ENCODE measurements around the gene PTMA. TPM values are rescaled to one million over a fixed set of nuclear protein-coding genes. Genes with fewer than 3 reads are reported as not detected.

The PTMA gene
- polyA plus RNA-seq, 3 donors: 1,062 to 1,127 (median 1,072) TPM

DNA sequence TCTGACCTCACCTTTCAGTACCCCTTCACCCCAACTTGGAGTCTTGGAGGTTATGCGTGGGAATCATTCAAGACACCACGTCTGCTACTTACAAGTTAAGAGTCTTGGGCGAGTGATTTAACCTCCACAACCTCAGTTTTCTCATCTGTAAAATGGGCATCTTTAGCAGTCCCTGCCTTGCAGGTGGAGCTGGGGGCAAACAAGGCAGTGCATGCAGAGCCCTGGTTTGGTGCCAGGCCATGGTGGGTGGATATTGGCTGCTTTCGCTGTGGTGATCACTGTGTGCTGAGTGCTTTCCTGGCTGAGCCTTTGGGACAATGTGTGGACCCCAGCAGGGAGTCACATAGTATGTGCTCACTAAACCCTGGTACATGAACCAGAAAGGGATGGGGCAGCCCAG is 20.4 kb upstream of the PTMA start:
- TF ChIP-seq CTCF (IDR thresholded peaks at IDR 0.05): no peak
- H3K4me2 ChIP-seq (replicated peaks; ENCODE audit: extremely low read depth, low read length, poor library complexity, severe bottlenecking): no peak overlapping the region
- H3K9me3 Mint-ChIP-seq: no peaks in the 10 kb centered on the region
- no peak overlapping the region for H3K27ac Mint-ChIP-seq
- peaks cover 8 to 12% of the 10 kb centered on the region in 2 donors for H3K4me1 ChIP-seq (ENCODE audit: control insufficient read depth in 1 of 2, insufficient read depth in 2 of 2, low read length in 2 of 2)
- no peaks in the 10 kb centered on the region for H3K79me2 ChIP-seq (ENCODE audit: insufficient read depth, low read length)
- no peak overlapping the region for H3K9ac ChIP-seq (ENCODE audit: insufficient read depth, low read length, poor library complexity, severe bottlenecking)
- no peaks in the 10 kb centered on the region for H4K20me1 ChIP-seq (ENCODE audit: insufficient read depth, low read length)
- H3K36me3 ChIP-seq (replicated peaks in 1 of 2; ENCODE audit: control insufficient read depth in 1 of 2, insufficient read depth in 2 of 2, low read length in 2 of 2): no peaks in the 10 kb centered on the region
- H3K4me3 ChIP-seq (replicated peaks in 1 of 3; ENCODE audit: low read depth in 2 of 3, low read length in 3 of 3): no peak overlapping the region
- no peaks in the 10 kb centered on the region for H3K9me3 ChIP-seq (replicated peaks in 1 of 2; ENCODE audit: control insufficient read depth in 1 of 2, insufficient read depth in 1 of 2, low read length in 2 of 2)
- no peak for DNase-seq
- peaks cover 2 to 6% (median 4%) of the 10 kb centered on the region in 3 donors for H3K27me3 Mint-ChIP-seq (ENCODE audit: low read depth in 3 of 3)
- H3K4me1 Mint-ChIP-seq: peaks cover 12% of the 10 kb centered on the region
- no peak overlapping the region for H2AFZ ChIP-seq (ENCODE audit: insufficient read depth, low read depth, low read length, poor library complexity, severe bottlenecking)
- no peak overlapping the region for H3K27ac ChIP-seq (ENCODE audit: low read depth in 1 of 2, low read length in 2 of 2)
- intact Hi-C loops (cut with micrococcal nuclease): no loop called here
- H3K36me3 Mint-ChIP-seq: no peaks in the 10 kb centered on the region
- WGBS (ENCODE audit: insufficient coverage): 87% methylated on average over 3 of the region's 4 CpGs
- H3K27me3 ChIP-seq (ENCODE audit: control insufficient read depth in 2 of 2, insufficient read depth in 2 of 2, low read length in 2 of 2): no peaks in the 10 kb centered on the region
- H3K4me3 Mint-ChIP-seq: no peak overlapping the region

- Histone ChIP-seq H3K27ac (ENCODE audit: low read depth in 1 of 2, low read length in 2 of 2) (no peak overlapping the region), H3K9me3 (replicated peaks in 1 of 2; ENCODE audit: control insufficient read depth in 1 of 2, insufficient read depth in 1 of 2, low read length in 2 of 2) (no peaks in the 10 kb centered on the region), H3K4me3 (replicated peaks in 1 of 3; ENCODE audit: low read depth in 2 of 3, low read length in 3 of 3) (no peak overlapping the region), H3K36me3 (replicated peaks in 1 of 2; ENCODE audit: control insufficient read depth in 1 of 2, insufficient read depth in 2 of 2, low read length in 2 of 2) (no peaks in the 10 kb centered on the region), H3K9ac (ENCODE audit: insufficient read depth, low read length, poor library complexity, severe bottlenecking) (no peak overlapping the region), H3K4me1 (ENCODE audit: control insufficient read depth in 1 of 2, insufficient read depth in 2 of 2, low read length in 2 of 2) (peaks cover 13 to 17% of the 10 kb centered on the region in 2 donors), H2AFZ (ENCODE audit: insufficient read depth, low read depth, low read length, poor library complexity, severe bottlenecking) (no peak overlapping the region), H3K4me2 (replicated peaks; ENCODE audit: extremely low read depth, low read length, poor library complexity, severe bottlenecking) (no peak overlapping the region), H4K20me1 (ENCODE audit: insufficient read depth, low read length) (no peaks in the 10 kb centered on the region), H3K79me2 (ENCODE audit: insufficient read depth, low read length) (no peaks in the 10 kb centered on the region), H3K27me3 (ENCODE audit: control insufficient read depth in 2 of 2, insufficient read depth in 2 of 2, low read length in 2 of 2) (no peaks in the 10 kb centered on the region)
- Mint-ChIP-seq H3K27ac (peak overlapping the region in 1 of 7 donors; percentile 30), H3K9me3 (no peaks in the 10 kb centered on the region), H3K36me3 (no peaks in the 10 kb centered on the region), H3K27me3 (ENCODE audit: low read depth in 3 of 3) (peaks cover 2 to 6% (median 4%) of the 10 kb centered on the region in 3 donors), H3K4me3 (no peak overlapping the region), H3K4me1 (peaks cover 17% of the 10 kb centered on the region)
- intact Hi-C loops (cut with micrococcal nuclease): no loop called here
- no peak for DNase-seq
- TF ChIP-seq CTCF (IDR thresholded peaks at IDR 0.05): no peak
- WGBS (ENCODE audit: insufficient coverage): 97% methylated on average over 15 of the region's 17 CpGs
Measured at GRCh38 chr2:231688719-231689118, 19.6 kb upstream of the PTMA start.

Data from CD14-positive monocyte (primary cell).